WTC11 (cell line): ENCODE data around the gene MTCP1. TPM values are rescaled to one million over a fixed set of nuclear protein-coding genes. Genes with fewer than 3 reads are reported as not detected.

ENCODE experiments used
- ATAC-seq: fragments of 200-7000 bp; cut with Tn5 transposase; 2 replicates; pipeline ENCODE4 v1.10.0; 2021; ENCODE audit warnings: mild to moderate bottlenecking, moderate library complexity
- CTCF ChIA-PET: fragments of 300-600 bp; sonication (Branson Sonifier 250); formaldehyde crosslinking; loops from one replicate; lab custom pipeline; 2021; ENCODE audit warnings: antibody characterized with exemption; lab: Charles Lee
- POLR2A ChIA-PET: fragments of 350-600 bp; sonication (Branson Sonifier 250); formaldehyde crosslinking; loops from one replicate; lab custom pipeline; 2021; ENCODE audit warnings: antibody characterized with exemption; lab: Charles Lee
- DNase-seq: peaks from one replicate; pipeline ENCODE4 v3.0.0; 2021; ENCODE audit warnings: low spot score
- H3K27ac Mint-ChIP-seq: 2 replicates; pipeline ENCODE4 v1.8.0; 2021; ENCODE audit warnings: mixed read lengths
- H3K27me3 Mint-ChIP-seq: 2 replicates; pipeline ENCODE4 v1.8.0; 2021; ENCODE audit warnings: low read depth, mild to moderate bottlenecking, moderate library complexity, mixed read lengths
- H3K36me3 Mint-ChIP-seq: 2 replicates; pipeline ENCODE4 v1.8.0; 2021; ENCODE audit warnings: mixed read lengths
- H3K4me1 Mint-ChIP-seq: 2 replicates; pipeline ENCODE4 v1.8.0; 2022; ENCODE audit warnings: mixed read lengths
- H3K4me3 Mint-ChIP-seq: 2 replicates; pipeline ENCODE4 v1.8.0; 2021; ENCODE audit warnings: mild to moderate bottlenecking, moderate library complexity, mixed read lengths
- H3K9me3 Mint-ChIP-seq: 2 replicates; pipeline ENCODE4 v1.8.0; 2021; ENCODE audit warnings: mixed read lengths
- AR ChIP-seq: fragments of 250-450 bp; sonication (Bioruptor Pico); IDR thresholded peaks from 2 replicates; pipeline ENCODE4 v1.9.0; 2021; ENCODE audit warnings: mild to moderate bottlenecking
- ATF1 ChIP-seq: sonication (generic); formaldehyde crosslinking; IDR thresholded peaks from 2 replicates; pipeline ENCODE4 v1.8.1; 2023; ENCODE audit warnings: mild to moderate bottlenecking, moderate library complexity, missing genetic modification reagents
- ATF2 ChIP-seq: sonication (generic); formaldehyde crosslinking; IDR thresholded peaks from 2 replicates; pipeline ENCODE4 v1.8.1; 2022; ENCODE audit warnings: low read depth, missing genetic modification reagents, borderline replicate concordance
- ATF6 ChIP-seq: sonication (generic); formaldehyde crosslinking; IDR thresholded peaks from 2 replicates; pipeline ENCODE4 v1.8.1; 2023; ENCODE audit warnings: mild to moderate bottlenecking, missing genetic modification reagents
- CREM ChIP-seq: sonication (generic); formaldehyde crosslinking; IDR thresholded peaks from 2 replicates; pipeline ENCODE4 v1.8.1; 2022; ENCODE audit warnings: mild to moderate bottlenecking, missing genetic modification reagents, moderate library complexity
- ERG ChIP-seq: fragments of 250-450 bp; sonication (Bioruptor Pico); IDR thresholded peaks from 2 replicates; pipeline ENCODE4 v1.8.0; 2021; ENCODE audit warnings: mild to moderate bottlenecking
- ETV6 ChIP-seq: sonication (generic); formaldehyde crosslinking; IDR thresholded peaks from 2 replicates; pipeline ENCODE4 v1.8.1; 2022; ENCODE audit warnings: mild to moderate bottlenecking, missing genetic modification reagents
- FOXK1 ChIP-seq: sonication (generic); formaldehyde crosslinking; IDR thresholded peaks from 2 replicates; pipeline ENCODE4 v1.8.0; 2022; ENCODE audit warnings: mild to moderate bottlenecking, moderate library complexity, missing genetic modification reagents
- GTF2I ChIP-seq: fragments of 250-450 bp; sonication (Bioruptor Pico); conservative IDR thresholded peaks from 2 replicates; pipeline ENCODE4 v1.4.0; 2021; ENCODE audit warnings: mild to moderate bottlenecking
- HMGXB4 ChIP-seq: sonication (generic); formaldehyde crosslinking; IDR thresholded peaks from 2 replicates; pipeline ENCODE4 v1.8.1; 2023; ENCODE audit warnings: mild to moderate bottlenecking, moderate library complexity, missing genetic modification reagents
- JAZF1 ChIP-seq: fragments of 250-450 bp; sonication (Bioruptor Pico); IDR thresholded peaks from 2 replicates; pipeline ENCODE4 v1.9.0; 2021; ENCODE audit warnings: moderate library complexity, mild to moderate bottlenecking, inconsistent platforms
- NR2C2 ChIP-seq: sonication (generic); formaldehyde crosslinking; IDR thresholded peaks from 2 replicates; pipeline ENCODE4 v1.8.0; 2022; ENCODE audit warnings: mild to moderate bottlenecking, missing genetic modification reagents
- PRDM15 ChIP-seq: sonication (generic); formaldehyde crosslinking; IDR thresholded peaks from 2 replicates; pipeline ENCODE4 v1.8.0; 2022; ENCODE audit warnings: missing genetic modification reagents
- SOX15 ChIP-seq: fragments of 250-450 bp; sonication (Bioruptor Pico); IDR thresholded peaks from 2 replicates; pipeline ENCODE4 v1.9.0; 2021; ENCODE audit warnings: mild to moderate bottlenecking
- TCF7 ChIP-seq: sonication (generic); formaldehyde crosslinking; IDR thresholded peaks from 2 replicates; pipeline ENCODE4 v1.8.0; 2022; ENCODE audit warnings: mild to moderate bottlenecking, low read depth, missing genetic modification reagents, moderate library complexity
- ZBTB21 ChIP-seq: sonication (generic); formaldehyde crosslinking; IDR thresholded peaks from 2 replicates; pipeline ENCODE4 v1.8.1; 2023; ENCODE audit warnings: mild to moderate bottlenecking, missing genetic modification reagents, borderline replicate concordance
- ZNF317 ChIP-seq: sonication (generic); formaldehyde crosslinking; IDR thresholded peaks from 2 replicates; pipeline ENCODE4 v1.8.1; 2023; ENCODE audit warnings: low read depth, mild to moderate bottlenecking, moderate library complexity, missing genetic modification reagents, borderline replicate concordance
- ZNF423 ChIP-seq: fragments of 250-450 bp; sonication (Bioruptor Pico); IDR thresholded peaks from 2 replicates; pipeline ENCODE4 v2.1.2; 2022; ENCODE audit warnings: mild to moderate bottlenecking, moderate library complexity
- ZSCAN18 ChIP-seq: fragments of 250-450 bp; sonication (Bioruptor Pico); IDR thresholded peaks from 2 replicates; pipeline ENCODE4 v2.1.2; 2022; ENCODE audit warnings: mild to moderate bottlenecking, moderate library complexity
- total RNA-seq: library from RNA; stranded (reverse); gene quantifications from 3 replicates; pipeline ENCODE4 v1.2.3, GENCODE V29; 2021
- TF ChIP-seq, protein P1 (sequence below): sonication (generic); formaldehyde crosslinking; IDR thresholded peaks from 2 replicates; pipeline ENCODE4 v1.8.0; 2023; ENCODE audit warnings: missing genetic modification reagents

The MTCP1 gene
- total RNA-seq, 1 experiment from 2014 or later, result 12.8 TPM

DNA sequence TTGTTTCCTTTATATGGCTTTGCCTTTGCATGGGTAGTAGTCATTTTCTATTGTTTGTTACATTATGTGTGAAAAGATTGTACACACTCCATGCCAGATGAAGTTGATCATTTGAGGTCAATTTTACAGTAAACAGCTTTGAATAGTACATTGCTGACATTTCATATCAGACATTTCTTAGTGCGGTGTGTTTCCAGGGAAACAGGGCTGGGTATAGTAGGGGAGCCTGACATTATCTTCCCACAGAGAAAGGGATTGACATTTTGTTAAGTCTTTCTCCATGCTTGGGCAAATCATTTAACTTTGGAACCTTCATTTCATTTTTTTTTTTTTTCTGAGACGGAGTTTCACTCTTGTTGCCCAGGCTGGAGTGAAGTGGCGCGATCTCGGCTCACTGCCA is 39.3 kb downstream of the MTCP1 start:
- Mint-ChIP-seq H3K4me3 (no peak overlapping the region), H3K4me1 (peaks cover 5% of the 10 kb centered on the region; the same call in 1 of the 2 replicates), H3K9me3 (peaks cover 16% of the 10 kb centered on the region), H3K36me3 (peaks cover 21% of the 10 kb centered on the region), H3K27me3 (no peaks in the 10 kb centered on the region), H3K27ac (no peak overlapping the region)
- no peak for ATAC-seq
- ChIA-PET POLR2A (no interaction called here), CTCF (interaction anchor here (0.7 to 1.2 kb wide), 3 partner anchors 17 to 114 kb away, joined by 3 read pairs; no protein-coding TSS in a partner anchor)
- TF ChIP-seq FOXK1 (CRISPR knock-in tag) (no peak), ATF6 (CRISPR knock-in tag) (no peak), ERG (CRISPR knock-in tag) (no peak), HMGXB4 (CRISPR knock-in tag) (no peak), NR2C2 (CRISPR knock-in tag) (no peak), ZNF423 (CRISPR knock-in tag) (no peak), ETV6 (CRISPR knock-in tag) (no peak), PRDM15 (CRISPR knock-in tag) (no peak), JAZF1 (CRISPR knock-in tag) (no peak), ZBTB21 (CRISPR knock-in tag) (no peak), TCF7 (no peak), AR (CRISPR knock-in tag) (no peak), SOX15 (CRISPR knock-in tag) (no peak), ZSCAN18 (CRISPR knock-in tag) (no peak), ATF2 (CRISPR knock-in tag) (no peak), ZNF317 (CRISPR knock-in tag) (no peak), ATF1 (CRISPR knock-in tag) (no peak), GTF2I (no peak), CREM (CRISPR knock-in tag) (no peak)
- TF ChIP-seq, protein P1, sequence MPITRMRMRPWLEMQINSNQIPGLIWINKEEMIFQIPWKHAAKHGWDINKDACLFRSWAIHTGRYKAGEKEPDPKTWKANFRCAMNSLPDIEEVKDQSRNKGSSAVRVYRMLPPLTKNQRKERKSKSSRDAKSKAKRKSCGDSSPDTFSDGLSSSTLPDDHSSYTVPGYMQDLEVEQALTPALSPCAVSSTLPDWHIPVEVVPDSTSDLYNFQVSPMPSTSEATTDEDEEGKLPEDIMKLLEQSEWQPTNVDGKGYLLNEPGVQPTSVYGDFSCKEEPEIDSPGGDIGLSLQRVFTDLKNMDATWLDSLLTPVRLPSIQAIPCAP (CRISPR knock-in tag), result no peak
- DNase-seq, result no peak
